GM21447 (cell line): ENCODE results near the gene PREX1.

ENCODE experiments used
- ATAC-seq: cut with Tn5 transposase; IDR thresholded peaks from one replicate; pipeline ENCODE4 v1.9.1; 2021; ENCODE audit not compliant: unreplicated experiment

The PREX1 gene

DNA sequence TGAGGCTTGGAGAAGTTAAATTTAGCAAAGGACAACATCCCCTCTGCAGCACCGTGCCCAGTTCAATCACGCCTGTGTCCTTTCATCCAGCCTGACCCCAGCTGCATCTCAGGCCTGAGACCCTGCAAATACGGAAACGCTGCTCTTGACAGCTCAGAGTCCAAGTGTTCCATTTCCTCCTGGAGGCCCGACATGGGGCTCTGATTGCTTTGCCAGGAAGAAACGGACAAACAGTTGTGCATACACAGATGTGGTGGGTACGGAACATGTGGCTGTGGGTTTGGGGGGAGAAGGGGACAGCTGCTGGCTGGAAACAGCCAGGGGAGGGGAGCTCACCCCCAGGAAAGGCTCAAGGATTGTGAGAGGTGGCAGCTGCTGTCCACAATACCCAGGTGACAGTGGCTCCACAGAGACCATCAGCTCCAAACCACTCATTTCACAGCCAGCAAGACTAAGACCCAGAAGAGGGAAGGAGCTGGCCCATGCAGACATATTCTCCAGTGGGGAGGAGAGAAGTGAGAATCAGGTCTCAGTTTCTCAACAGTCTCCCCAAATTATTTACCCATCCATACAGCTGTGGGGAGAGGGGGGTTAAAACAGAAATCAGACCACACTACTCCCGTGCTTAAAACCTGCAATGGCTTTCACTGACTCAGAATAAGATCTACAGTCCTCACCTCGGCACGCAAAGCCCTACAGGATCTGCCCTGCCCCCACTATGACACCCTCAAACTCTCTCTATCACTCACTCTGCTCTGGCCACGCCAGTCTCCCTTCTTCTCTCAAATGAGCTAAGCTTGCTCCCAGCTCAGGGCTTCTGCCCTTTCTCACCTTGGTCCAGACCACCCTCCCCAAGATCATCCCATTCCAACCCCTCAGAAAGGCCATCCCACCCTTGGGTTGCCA lies 89.1 kb downstream of the PREX1 start:
- peak; percentile 75 for ATAC-seq

DNA sequence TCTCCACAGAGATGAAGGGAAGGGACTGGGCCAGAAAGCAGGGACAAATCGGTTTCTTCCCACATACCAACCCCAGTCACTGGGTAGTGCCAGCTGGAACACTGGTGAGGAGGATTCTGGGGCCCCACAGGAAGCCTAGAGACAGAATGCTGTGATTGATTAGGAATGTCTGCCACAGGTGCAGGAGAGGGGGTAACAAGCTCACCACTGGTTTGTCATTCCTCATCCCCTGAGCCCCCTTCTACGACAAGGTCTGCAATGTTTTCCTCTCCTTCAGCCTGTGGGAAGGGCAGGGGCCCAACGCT lies 89.8 kb downstream of the PREX1 start:
- ATAC-seq: no peak

- no peak for ATAC-seq
These were observed 90.2 kb downstream of the PREX1 start for GRCh38 chr20:48737434-48738093.

DNA sequence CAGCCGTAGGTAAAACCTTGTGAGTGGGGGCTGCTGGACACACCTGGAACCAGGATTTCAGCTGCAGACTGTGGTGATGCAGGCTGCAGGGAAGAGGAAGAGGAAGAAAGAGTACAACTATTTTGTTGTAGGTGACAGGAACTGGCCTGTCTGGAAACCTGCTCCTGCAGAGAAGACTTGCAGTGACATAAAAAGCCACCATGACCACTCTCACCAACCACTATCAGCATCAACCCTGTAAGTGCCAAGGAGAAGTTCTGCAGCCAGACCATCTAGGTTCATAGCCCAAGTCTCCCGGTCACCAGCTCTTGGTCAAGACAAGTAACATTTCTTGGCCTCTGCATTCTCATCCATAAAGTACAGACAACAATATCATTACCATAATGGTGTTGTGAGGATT lies 91.2 kb downstream of the PREX1 start:
- ATAC-seq: no peak

GRCh38 chr20:48736231-48736630 lies 91.6 kb downstream of the PREX1 start:
- no peak for ATAC-seq

DNA sequence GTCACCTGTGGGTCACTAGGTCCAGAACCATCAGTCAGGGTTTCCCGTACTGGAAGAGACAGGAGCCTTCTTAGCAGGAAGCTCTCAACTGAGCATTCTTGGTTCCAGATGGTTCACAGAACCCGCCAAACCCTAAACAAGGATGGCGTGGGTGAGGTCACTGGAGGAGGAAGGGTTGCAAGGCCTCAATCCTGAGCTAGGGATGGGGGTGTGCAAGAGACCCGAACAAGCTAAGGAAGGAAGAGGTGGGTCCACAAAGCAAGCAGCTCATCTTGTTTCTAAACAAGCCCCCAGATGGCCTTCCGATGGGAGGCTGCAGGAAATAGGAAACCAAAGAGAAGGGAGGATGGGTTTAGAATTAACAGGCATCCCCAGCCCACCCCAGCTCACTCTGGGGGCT lies 92.7 kb downstream of the PREX1 start:
- ATAC-seq: no peak

- ATAC-seq: no peak
These were observed 93.6 kb downstream of the PREX1 start for GRCh38 chr20:48734104-48734749.

- no peak for ATAC-seq
These were observed 94.5 kb downstream of the PREX1 start for GRCh38 chr20:48733296-48733790.

DNA sequence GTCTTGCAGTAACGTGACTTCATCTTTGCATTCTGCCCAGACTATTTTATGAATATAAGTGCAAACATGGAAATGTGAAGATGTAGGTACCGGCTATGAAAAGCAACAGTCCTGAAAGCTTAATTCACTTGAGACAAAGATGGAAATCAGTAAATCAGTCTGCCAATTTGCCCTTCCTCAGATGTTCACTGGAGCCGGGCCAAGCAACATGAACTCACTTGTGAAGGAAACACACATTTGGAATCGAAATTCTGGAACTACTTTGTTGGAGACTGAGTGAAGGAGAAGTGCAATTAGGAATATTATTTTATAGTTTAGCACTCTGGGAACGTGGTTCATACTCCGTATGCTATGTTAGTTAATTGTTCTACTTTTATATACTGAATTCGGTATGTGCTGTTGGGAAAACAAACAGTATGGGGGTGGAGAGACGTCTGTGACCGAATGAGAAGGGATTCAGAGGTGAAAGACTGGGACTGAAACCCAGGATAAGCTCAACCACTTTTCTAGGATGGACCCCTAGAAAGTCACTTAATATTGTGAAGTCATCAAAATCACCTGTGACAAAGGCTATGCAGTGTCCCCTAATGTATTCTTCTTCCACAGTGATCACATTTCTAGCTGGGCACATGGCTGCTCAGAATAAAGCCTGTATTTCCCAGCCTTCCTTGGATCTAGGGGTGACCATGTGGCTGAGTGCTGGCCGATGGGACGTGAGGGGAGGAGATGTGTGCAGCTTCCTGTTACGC lies 95.5 kb downstream of the PREX1 start:
- no peak for ATAC-seq

GRCh38 chr20:48731536-48731935 lies 96.3 kb downstream of the PREX1 start:
- no peak for ATAC-seq

DNA sequence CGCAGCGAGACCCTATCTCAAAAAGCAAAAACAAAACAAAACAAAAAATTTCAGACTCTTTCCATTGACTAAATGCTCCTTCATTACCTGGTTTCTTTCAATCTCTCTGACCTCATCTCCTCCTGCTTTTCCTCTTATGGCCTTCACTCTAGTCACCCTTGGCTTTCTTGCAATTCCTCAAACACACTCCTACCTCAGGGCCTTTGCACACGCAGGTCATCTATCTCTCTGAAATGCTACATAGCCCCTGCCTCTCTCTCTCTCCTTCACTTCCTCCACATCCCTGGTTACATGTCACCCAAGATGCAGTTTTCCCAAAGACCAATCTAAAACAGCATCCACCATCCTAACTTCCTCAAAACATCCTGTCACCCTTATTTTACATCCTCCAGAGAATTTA lies 96.8 kb downstream of the PREX1 start:
- ATAC-seq: no peak

DNA sequence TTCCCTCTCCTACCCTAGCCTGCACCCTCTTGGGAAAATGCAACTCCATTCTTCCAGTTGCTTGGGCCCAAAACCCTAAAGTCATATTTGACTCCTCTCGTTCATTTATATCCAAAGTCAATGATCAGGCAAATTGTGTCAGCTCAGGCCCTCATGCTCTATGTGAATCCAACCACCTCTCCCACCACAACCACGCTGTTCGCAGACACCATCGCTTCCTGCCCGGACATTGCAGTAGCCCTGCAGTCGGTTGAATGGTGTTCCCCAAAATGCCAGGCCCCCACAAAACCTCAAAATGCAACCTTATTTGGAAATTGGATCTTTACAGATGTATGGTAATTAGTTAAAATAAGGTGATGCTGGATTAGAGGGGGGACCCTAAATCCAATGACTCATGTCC lies 98.3 kb downstream of the PREX1 start:
- ATAC-seq: no peak

DNA sequence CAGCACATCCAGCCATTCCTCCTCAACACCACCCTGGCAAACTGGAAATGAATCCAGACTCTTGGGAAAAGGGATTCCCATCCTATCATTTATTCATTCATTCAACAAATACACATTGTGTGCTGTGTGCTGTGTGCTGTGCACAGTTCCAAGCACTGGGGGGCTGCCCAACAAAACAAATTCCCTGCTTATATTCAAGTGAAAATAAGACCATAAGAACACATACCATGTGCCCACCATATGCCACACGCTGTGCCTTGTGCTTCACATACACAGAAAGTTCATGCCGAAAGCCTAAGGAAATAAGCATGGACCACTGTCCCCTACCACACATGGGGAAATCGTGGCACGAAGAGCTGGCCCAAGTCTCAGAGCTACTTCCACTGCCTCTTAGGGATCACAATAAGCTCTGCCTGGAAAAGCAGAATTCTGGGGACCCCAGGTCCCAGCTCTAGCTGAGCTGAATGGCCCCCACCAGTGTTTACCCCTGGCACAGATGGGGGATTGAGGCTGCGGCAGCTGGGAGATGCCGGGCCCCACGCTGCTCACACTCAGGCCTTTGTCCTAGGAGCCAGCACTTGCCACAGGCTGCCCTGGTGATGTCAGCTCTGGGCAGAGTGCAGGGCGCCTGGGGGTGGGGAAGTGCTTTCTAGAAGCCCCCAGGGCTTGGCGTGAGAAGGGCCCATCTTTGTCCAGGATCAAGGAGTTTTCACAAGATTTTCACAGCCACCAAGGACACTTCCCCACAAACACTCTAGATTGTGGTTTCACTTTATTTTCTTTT lies 99.6 kb downstream of the PREX1 start:
- ATAC-seq: no peak

- no peak for ATAC-seq
These were observed 100.6 kb downstream of the PREX1 start for GRCh38 chr20:48727226-48727625.

- no peak for ATAC-seq
These were observed 102.2 kb downstream of the PREX1 start for GRCh38 chr20:48725555-48725991.

DNA sequence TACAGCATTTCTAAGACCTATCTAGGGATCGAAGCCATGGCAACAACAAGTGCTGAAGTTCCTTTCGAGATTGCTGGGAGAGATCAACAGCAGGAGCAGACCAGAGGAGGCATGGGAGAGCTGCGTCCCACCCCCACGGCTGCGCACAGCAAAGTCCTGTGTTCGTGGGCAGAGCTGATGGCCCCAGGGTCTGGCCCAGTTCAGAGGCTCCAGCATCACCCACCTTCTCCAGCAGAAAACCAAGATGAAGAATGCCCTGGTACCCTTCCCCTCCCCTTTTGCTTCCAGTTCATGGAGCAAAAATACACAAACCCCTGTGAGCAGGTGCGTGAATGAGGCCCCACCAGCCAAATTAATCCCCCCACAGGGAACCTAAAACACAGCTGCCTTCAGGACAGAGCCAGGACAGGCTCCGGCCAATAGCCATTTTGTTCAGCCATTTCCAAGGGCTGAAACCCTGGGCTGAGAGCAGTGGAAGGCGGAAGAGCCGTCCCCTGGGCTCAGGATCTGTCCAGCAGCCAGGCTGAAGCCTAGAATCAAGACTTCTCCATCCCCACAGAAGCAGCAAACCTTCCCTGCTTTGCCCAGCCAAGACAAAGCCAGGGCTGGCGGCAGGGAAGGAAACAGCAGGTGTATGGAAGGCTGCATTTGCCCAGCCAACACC lies 102.8 kb downstream of the PREX1 start:
- no peak for ATAC-seq

DNA sequence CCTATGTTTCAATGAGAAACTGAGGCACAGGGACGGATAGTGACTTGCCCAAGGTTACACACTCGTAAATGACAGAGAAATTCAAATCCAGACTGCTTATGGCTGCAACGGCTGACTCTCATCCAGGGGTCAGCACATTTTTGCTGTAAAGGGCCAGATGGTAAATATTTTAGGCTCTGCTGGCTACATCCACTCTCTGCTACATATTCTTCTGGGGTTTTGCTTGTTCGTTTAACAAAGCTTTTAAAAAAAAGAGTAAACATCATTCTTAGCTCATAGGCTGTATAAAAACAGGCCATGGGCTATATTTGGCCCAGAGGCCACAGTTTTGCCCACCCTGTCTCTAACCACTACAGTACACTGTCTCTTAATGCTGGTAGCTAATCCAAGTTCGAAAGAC lies 103.4 kb downstream of the PREX1 start:
- no peak for ATAC-seq

GRCh38 chr20:48723308-48724264 lies 104.2 kb downstream of the PREX1 start:
- ATAC-seq: no peak

DNA sequence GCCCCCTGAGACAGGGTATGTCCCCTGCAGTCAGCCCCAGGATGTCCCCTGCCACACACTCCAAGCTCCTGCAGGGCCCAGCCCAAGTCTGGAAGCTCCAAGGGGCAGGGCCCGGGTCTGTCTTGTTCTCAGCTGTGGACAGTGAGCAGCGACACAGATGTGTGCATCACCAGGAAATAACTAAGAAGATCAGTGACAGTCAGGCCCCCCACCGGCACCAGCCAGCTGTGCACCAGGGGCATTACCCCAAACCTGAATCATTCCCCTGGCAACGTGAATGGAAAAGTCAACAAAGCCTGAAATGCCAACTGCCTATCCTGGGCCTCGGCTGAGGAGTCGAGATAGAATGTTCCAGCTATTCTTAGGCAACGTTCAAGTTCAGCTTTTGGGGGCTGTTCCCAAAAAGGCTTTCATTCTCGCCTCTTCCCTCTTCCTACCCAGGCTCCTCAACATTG lies 105.0 kb downstream of the PREX1 start:
- peak; percentile 18 for ATAC-seq
